Activated naive CD4-positive, alpha-beta T cell treated with anti-CD3 and anti-CD28 coated beads for 36 hours (primary cell): Measurements from ENCODE around the gene ADM2. TPM values are rescaled to one million over a fixed set of nuclear protein-coding genes. Genes with fewer than 3 reads are reported as not detected.
A peak's percentile ranks its signal among the peaks of the same experiment; 100 is the strongest.

Experiments used
- CTCF ChIA-PET: fragments of 350-600 bp; sonication (Branson Sonifier 250); formaldehyde crosslinking; loops from one replicate; lab custom pipeline; 2021; ENCODE audit warnings: antibody characterized with exemption; lab: Charles Lee
- DNase-seq: peaks from one replicate; pipeline ENCODE4 v3.0.0-alpha.2; 2020
- H3K27ac Mint-ChIP-seq: one replicate; pipeline ENCODE4 v1.8.0; 2021; ENCODE audit warnings: mild to moderate bottlenecking, mixed read lengths
- H3K27me3 Mint-ChIP-seq: one replicate; pipeline ENCODE4 v1.8.0; 2021; ENCODE audit warnings: low read depth, mixed read lengths
- H3K36me3 Mint-ChIP-seq: one replicate; pipeline ENCODE4 v1.8.0; 2021; ENCODE audit warnings: low read depth, mixed read lengths
- H3K4me1 Mint-ChIP-seq: one replicate; pipeline ENCODE4 v1.8.0; 2021; ENCODE audit warnings: low read depth, mixed read lengths
- H3K4me3 Mint-ChIP-seq: one replicate; pipeline ENCODE4 v1.8.0; 2021; ENCODE audit warnings: mild to moderate bottlenecking, moderate library complexity, mixed read lengths
- H3K9me3 Mint-ChIP-seq: one replicate; pipeline ENCODE4 v1.8.0; 2021; ENCODE audit warnings: mixed read lengths
- intact Hi-C: fragments of 100-400 bp; cut with micrococcal nuclease; formaldehyde crosslinking; loops from one replicate; pipeline ENCODE4 v1.15.1; 2023
- total RNA-seq, 2 experiments: library from RNA; stranded (reverse); gene quantifications; one replicate each; pipeline ENCODE4 v1.2.3, GENCODE V29; 2021

ADM2 gene
- total RNA-seq, 2 experiments from 2014 or later: 7.5 to 8.3 TPM

DNA sequence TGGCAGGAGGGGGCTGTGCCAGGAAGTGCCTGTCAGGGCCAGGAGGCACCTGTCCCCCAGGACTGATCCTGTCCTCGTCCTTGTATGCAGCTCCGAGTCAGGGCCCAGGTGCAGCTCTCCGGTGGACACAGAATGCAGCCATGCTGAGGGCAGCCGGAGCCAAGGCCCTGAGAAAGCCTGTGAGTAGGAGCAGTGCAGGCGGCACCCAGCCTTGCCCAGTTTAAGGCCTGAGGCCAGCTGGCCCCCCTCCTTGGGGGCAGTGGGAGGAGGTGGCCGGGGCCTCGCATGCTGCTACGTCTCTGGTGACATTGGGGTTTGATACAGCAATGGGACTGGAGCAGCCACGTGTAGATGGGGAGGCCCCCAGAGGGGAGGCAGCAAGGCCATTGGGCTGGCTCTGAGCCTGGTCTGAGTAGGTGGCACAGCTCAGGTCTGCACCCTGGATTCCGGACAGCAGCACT is 41.4 kb upstream of the ADM2 start:
- DNase-seq: no peak
- Mint-ChIP-seq H3K27me3 (no peaks in the 10 kb centered on the region), H3K27ac (no peak overlapping the region), H3K36me3 (peaks cover 4% of the 10 kb centered on the region), H3K4me1 (peaks cover 3% of the 10 kb centered on the region), H3K9me3 (no peaks in the 10 kb centered on the region), H3K4me3 (no peak overlapping the region)
- CTCF ChIA-PET: no interaction called here
- intact Hi-C loops: no loop called here

DNA sequence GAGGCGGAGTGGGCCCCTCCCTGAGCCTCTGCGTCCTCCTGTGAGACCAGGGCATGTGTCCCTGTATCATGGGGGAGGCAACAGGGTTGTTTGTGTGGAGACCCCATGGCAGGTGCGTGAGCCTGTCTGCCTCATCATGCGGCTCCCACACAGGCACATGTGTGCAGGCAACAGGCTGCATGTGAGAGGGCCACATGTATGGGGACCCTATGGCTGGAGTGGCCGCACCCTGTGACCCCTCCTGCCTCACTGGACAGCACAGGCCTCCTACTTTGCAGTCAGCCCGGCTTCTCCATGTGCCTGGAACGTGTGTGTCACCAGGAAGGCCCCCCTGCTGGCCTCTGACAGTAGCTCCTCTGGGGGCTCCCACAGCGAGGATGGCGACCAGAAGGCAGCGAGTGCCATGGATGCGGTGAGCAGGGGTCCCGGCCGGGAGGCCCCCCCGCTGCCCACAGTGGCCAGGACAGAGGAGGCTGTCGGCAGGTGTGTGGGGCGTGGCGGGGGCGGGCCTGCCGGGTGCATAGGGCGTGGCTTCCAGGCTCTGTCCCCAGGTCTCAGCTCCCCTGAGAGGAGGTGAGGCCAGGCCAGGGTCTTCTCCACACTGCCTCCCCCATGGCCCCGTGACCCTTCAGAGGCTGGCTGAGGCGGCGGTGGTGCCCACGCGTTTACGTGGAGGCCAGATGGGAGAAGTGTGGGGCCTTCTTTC is 40.6 kb upstream of the ADM2 start:
- H3K4me1 Mint-ChIP-seq: peaks cover 8% of the 10 kb centered on the region
- H3K9me3 Mint-ChIP-seq: no peaks in the 10 kb centered on the region
- peaks cover 4% of the 10 kb centered on the region for H3K36me3 Mint-ChIP-seq
- intact Hi-C loops: no loop called here
- H3K27ac Mint-ChIP-seq: no peak overlapping the region
- no peaks in the 10 kb centered on the region for H3K27me3 Mint-ChIP-seq
- no peak for DNase-seq
- H3K4me3 Mint-ChIP-seq: no peak overlapping the region
- CTCF ChIA-PET: interaction anchor here (1.2 kb wide), 1 partner anchor 9 kb away, joined by 3 read pairs; no protein-coding TSS in a partner anchor

DNA sequence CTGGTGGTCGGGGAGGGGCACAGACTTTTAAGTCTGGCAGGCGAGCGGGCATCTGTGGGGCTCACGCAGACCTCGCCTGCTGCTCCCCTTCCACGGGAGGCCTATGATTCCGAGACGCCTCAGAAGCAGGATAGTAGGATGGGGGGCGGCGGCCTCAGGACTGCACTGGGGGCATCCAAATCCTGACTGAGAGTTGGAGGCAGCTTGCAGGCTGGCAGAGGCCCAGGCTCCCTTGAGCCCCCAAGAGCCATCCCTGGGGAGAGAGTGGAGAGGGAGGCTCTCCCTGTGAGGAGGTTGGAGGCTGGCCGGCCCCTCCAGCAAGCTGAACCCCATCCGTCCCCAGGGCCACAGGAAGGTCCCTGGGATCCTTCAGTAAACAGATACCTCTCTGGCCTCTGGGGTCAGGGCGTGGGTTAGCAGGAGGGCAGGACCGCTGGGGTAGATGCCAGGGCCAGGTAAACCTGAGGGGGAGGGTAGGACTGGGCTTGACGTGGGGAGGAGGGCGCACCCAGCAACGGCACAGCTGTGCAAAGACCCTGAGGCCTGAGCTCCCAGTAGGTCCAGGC is 39.8 kb upstream of the ADM2 start:
- CTCF ChIA-PET: interaction anchor here (1.2 kb wide), 1 partner anchor 9 kb away, joined by 3 read pairs; no protein-coding TSS in a partner anchor

DNA sequence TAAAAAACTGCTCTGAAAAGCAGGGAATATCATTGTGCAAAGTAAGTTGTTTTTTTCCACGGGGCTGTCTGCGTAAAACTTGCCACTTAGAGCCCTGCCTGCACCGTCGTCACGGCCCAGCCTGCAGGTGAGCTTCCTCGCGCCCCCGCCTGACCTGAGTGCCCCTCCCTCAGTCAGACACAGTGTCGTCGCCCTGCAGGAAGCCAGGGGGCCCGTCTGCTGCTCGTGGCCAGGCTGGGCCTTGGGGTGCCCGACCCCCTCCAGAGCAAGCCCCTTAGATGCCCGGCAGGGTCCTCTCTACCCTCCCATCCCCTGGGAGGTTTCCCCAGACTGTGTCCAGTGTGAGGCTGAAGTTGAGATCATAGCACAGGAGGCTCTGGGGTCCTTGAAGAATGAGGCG is 38.1 kb upstream of the ADM2 start:
- no peaks in the 10 kb centered on the region for H3K9me3 Mint-ChIP-seq
- intact Hi-C loops: no loop called here
- H3K27ac Mint-ChIP-seq: no peak overlapping the region
- no peak overlapping the region for H3K4me3 Mint-ChIP-seq
- CTCF ChIA-PET: no interaction called here
- H3K4me1 Mint-ChIP-seq: peaks cover 10% of the 10 kb centered on the region
- H3K27me3 Mint-ChIP-seq: no peaks in the 10 kb centered on the region
- H3K36me3 Mint-ChIP-seq: peaks cover 4% of the 10 kb centered on the region
- DNase-seq: no peak

More for the DNA sequence above, 39.8 kb upstream of the ADM2 start:
- peaks cover 10% of the 10 kb centered on the region for H3K4me1 Mint-ChIP-seq
- H3K27me3 Mint-ChIP-seq: no peaks in the 10 kb centered on the region
- H3K27ac Mint-ChIP-seq: no peak overlapping the region
- H3K36me3 Mint-ChIP-seq: peaks cover 4% of the 10 kb centered on the region
- intact Hi-C loops: no loop called here
- no peak for DNase-seq
- no peaks in the 10 kb centered on the region for H3K9me3 Mint-ChIP-seq
- no peak overlapping the region for H3K4me3 Mint-ChIP-seq

DNA sequence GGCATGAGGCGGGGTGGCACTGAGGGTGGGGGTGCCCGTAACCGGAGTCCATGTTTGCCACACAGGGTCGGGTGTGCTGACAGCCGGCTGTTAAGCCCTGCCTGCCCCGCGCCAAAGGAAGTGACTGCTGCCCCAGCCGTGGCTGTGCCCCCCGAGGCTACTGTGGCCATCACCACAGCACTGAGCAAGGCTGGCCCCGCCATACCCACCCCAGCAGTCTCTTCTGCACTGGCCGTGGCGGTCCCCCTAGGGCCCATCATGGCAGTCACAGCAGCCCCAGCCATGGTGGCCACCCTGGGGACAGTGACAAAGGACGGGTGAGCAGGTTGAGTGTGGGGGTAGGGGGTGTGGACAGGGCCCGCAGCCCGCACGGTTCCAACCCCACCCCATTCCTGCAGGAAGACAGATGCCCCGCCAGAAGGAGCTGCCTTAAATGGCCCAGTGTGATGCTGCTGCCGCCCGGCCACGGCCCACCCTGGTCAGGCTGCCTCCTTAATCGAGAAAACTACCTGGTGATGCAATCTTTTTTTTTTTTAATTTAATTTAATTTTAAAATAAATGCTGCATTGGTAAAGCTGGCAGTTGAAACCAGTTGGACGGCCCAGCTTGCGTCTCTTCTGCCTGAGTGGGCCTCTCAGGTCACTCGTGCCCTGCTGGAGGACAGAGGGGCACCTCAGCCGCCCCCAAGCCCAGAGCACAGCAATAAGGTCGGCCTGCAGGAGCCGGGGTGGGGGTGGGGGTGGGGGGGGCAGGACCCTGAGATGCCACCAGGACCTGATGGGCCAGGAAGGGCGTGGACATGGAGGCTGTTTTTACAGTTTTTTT is 37.3 kb upstream of the ADM2 start:
- Mint-ChIP-seq H3K36me3 (peaks cover 4% of the 10 kb centered on the region), H3K27ac (no peak overlapping the region), H3K4me3 (no peak overlapping the region), H3K9me3 (no peaks in the 10 kb centered on the region), H3K4me1 (peaks cover 10% of the 10 kb centered on the region), H3K27me3 (no peaks in the 10 kb centered on the region)
- CTCF ChIA-PET: interaction anchor here (0.9 kb wide), 1 partner anchor 53 kb away, joined by 4 read pairs; no protein-coding TSS in a partner anchor
- no peak for DNase-seq
- intact Hi-C loops: no loop called here

DNA sequence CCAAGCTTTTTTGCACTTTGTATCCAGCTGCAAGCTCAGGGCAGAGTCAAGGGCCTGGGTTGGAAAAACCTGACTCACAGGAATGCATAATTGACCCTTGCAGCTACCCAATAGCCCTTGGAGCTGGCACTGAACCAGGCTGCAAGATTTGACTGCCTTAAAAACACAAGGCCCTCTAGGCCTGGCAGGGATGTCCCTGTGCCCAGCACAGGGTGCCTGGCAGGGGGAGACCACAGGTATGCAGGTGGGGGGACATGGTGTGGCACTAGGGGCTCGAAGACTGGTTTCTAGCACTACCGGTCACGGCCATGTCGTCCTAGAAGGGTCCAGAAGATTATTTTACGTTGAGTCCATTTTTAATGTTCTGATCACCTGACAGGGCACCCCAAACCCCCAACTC is 36.7 kb upstream of the ADM2 start:
- Mint-ChIP-seq H3K4me1 (peaks cover 10% of the 10 kb centered on the region), H3K4me3 (no peak overlapping the region), H3K27ac (no peak overlapping the region), H3K9me3 (no peaks in the 10 kb centered on the region), H3K27me3 (no peaks in the 10 kb centered on the region), H3K36me3 (peaks cover 4% of the 10 kb centered on the region)
- CTCF ChIA-PET: interaction anchor here (0.5 kb wide), 1 partner anchor 69 kb away, joined by 4 read pairs; no protein-coding TSS in a partner anchor
- intact Hi-C loops: no loop called here
- no peak for DNase-seq

DNA sequence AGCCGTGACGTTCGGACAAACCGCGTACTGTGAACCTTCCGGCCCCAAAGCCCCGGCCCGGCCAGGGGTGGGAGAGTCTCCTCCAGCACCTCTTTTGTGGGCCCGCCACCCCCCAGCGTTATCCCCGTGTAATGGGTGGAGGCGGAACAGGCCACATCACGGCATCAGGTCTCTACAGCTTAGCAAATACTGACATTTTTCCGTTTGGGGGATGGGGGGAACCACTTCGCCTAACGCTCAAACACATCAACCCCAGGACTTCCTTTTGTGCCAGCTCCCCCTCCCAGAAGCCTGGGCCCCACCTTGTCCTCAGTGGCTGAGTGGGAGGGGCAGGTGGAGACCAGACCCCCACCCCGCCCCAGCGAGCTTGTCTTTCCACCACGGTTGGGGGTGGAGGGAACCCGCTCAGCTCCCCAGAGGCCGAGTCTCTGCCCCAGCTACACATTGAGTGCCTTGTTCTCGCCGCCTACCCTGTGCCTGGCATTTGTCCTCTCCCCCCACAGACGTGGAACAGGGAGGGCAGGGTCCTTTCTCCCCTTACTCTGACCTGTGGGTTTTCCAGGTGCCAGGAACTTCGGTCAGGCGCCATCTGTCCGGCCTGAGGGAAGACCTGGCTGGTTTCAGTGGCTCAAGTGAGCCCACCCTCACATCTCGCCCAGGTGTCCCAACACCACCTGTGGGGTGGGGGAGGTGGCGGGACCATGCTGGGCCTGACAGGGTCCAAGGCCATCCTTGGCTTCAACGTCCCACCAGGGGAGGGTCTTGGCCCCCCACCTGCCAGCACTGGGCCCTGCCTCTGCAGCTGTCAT is 36.1 kb upstream of the ADM2 start:
- intact Hi-C loops: no loop called here
- Mint-ChIP-seq H3K27me3 (no peaks in the 10 kb centered on the region), H3K27ac (peak overlapping the region; percentile 56), H3K4me3 (no peak overlapping the region), H3K36me3 (peaks cover 4% of the 10 kb centered on the region), H3K4me1 (peaks cover 10% of the 10 kb centered on the region), H3K9me3 (no peaks in the 10 kb centered on the region)
- DNase-seq: no peak
- CTCF ChIA-PET: interaction anchor here (0.5 kb wide), 1 partner anchor 70 kb away, joined by 4 read pairs; no protein-coding TSS in a partner anchor

DNA sequence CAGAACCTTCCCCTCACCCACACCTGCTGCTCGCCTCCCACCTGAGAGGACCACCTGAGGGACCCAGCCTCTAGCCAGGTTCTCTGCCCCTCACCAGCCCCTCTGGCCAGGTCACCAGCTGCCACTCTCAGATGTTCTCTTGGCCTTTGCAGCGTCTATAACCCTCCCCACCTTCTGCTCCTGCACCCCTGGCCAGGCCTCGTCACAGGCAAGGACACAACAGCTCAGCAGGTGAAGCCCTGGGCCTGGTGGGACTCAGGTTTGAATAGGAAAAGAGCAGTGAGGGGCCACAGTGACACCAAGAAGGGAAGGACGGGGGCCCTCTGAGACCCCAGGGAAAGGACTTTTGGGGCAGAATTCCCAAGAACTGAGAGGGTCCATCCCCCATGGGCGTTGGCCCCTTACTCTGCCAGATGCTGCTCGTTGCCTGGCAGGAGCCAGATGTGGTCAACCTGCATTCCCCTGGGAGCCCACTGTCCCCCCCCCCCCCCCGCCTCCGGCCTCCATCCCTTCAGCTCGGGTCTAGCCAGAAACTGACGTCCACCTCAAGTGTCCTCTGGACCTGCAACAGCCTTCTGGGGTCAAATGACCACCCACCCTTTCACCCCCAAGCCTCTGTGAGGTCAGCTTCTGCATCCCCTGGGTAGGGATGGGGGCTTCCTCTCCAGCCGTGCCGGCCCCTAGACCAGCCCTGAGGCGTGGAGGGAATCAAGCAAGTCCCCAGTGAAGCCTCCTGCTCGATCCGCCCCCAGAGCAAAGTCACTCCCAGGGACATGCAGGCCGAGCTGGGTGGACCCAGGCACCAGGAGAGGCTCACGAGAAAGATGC is 35.2 kb upstream of the ADM2 start:
- intact Hi-C loops: no loop called here
- H3K36me3 Mint-ChIP-seq: peaks cover 4% of the 10 kb centered on the region

DNA sequence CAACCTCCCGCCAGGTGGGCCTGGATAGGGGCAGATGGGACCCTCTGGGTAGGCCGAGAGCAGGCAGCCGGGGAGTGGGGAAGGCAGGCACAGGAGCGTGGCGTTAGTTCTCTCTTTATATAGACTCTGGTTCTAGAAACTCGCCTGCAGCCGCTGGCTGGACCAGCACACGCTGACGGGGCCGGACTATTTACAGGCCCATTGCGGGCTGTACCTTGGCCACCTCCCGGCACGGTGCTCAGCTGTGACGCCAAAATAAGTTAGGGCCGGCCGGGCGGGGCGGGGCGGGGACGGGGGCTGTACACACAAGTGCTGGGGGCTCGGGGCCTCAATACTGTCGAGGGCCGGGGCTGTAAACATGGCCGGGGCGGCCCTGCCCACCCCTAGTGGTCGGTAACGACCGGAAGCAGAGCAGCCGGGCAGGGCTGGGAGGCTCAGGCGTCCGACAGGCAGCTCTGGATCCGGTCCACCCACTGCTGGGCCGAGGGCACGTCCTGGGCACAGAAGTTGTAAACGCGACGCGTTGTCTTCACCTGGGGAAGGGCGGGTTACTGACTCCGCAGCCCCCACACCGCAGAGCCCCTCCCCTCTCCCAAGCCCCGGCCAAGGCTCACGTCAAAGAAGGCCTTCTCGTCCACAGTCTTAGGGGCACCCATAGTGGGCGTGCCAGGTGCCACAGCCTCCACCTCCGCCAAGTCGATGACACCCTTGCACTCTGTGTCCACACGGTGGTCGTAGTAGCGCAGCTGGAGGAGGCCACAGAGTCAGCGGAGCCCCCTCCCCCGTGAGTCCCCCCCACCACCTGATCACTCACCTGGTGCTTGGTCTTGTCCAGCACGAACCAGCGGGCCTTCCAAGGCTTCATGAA is 34.4 kb upstream of the ADM2 start:
- intact Hi-C loops: no loop called here
- Mint-ChIP-seq H3K4me3 (no peak overlapping the region), H3K9me3 (no peaks in the 10 kb centered on the region), H3K4me1 (peaks cover 10% of the 10 kb centered on the region), H3K27ac (no peak overlapping the region), H3K27me3 (no peaks in the 10 kb centered on the region), H3K36me3 (peaks cover 6% of the 10 kb centered on the region)
- CTCF ChIA-PET: no interaction called here
- no peak for DNase-seq

More for the DNA sequence above, 35.2 kb upstream of the ADM2 start:
- Mint-ChIP-seq H3K27ac (peak overlapping the region; percentile 56), H3K27me3 (no peaks in the 10 kb centered on the region), H3K4me3 (no peak overlapping the region), H3K4me1 (peaks cover 10% of the 10 kb centered on the region), H3K9me3 (no peaks in the 10 kb centered on the region)
- CTCF ChIA-PET: no interaction called here
- no peak for DNase-seq

DNA sequence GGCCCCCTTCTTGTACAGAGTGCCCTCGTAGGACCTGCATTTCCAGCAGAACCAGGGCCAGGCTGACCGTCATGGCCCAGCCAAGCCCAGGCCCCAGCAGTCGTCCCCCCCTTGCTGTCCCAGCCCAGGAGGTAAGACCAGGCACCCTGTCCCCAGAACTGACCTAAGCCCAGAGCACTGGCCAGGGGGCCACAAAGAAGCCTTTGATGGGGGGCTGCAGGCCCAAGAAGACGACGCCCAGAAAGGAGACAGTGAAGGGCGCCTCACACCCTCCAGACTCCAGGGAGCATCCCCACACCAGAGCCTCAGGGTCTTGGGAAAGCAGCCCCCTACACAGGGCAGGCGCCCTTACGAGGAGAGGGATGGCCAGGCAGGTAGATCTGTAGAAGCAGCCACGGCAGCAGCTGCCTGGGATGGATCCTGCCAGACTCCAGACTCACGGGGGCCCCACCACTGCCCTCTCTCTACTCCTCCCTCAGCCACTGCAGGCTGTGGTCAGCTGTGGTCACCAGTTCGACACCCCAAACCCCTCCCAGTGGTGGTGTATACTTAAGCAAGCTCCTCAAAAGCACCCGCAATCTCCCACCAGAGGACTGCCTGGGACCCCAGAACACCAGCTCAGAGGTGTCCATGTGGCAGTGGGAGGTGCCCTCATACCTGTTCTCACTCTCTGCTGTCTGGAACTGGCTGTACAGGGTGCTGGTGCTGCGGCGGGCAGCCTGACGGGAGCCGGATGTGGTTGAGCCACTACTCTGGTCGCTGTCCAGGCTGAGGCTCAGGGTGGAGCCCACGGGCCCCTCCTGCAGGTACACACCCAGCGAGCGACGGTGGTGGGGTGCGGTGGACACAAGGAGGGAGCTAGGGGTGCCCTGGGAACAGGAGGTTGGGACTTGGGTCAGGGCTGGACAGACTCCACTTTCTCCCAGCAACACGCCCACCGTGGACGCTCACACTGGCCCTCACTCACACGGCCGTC is 33.5 kb upstream of the ADM2 start:
- Mint-ChIP-seq H3K4me1 (peaks cover 12% of the 10 kb centered on the region), H3K27ac (peak overlapping the region; percentile 22), H3K27me3 (no peaks in the 10 kb centered on the region), H3K4me3 (no peak overlapping the region), H3K36me3 (peaks cover 5% of the 10 kb centered on the region), H3K9me3 (no peaks in the 10 kb centered on the region)
- no peak for DNase-seq
- CTCF ChIA-PET: interaction anchor here (1.2 kb wide), 1 partner anchor 14 kb away, joined by 3 read pairs; no protein-coding TSS in a partner anchor
- intact Hi-C loops: no loop called here
